K562 (cell line): ENCODE measurements around the gene WDR45B. TPM values are rescaled to one million over a fixed set of nuclear protein-coding genes. Genes with fewer than 3 reads are reported as not detected.

Experiments
- CREB1 ChIP-seq, 2 experiments: sonication (generic) in 1 of 2; formaldehyde crosslinking in 1 of 2; IDR thresholded peaks; 2 replicates each; pipeline versions ENCODE4 v1.6.1 to v1.8.0; 2012 to 2022; ENCODE audit warnings: inconsistent platforms in 1 of 2, mild to moderate bottlenecking in 1 of 2, missing genetic modification reagents in 1 of 2, moderate library complexity in 1 of 2
- CREM ChIP-seq: IDR thresholded peaks from 2 replicates; pipeline ENCODE4 v1.6.1; 2014; ENCODE audit warnings: antibody characterized with exemption, low read depth
- OTX1 ChIP-seq: fragments of 450-650 bp; formaldehyde crosslinking; IDR thresholded peaks from 2 replicates; pipeline ENCODE4 v1.4.0; 2022; ENCODE audit warnings: mild to moderate bottlenecking
- ZNF639 ChIP-seq, 2 experiments: fragments of 200-800 bp in 1 of 2; sonication (Bioruptor generic) in 1 of 2; sonication (generic) in 1 of 2; formaldehyde crosslinking in 1 of 2; IDR thresholded peaks in 1 of 2; conservative IDR thresholded peaks in 1 of 2; 2 replicates each; pipeline versions ENCODE4 v1.5.0 to v1.6.1; 2016 to 2020; ENCODE audit warnings: missing compliant biosample characterization in 1 of 2, missing genetic modification characterization in 1 of 2, missing genetic modification reagents in 1 of 2
- polyA plus RNA-seq, 8 experiments: library from polyadenylated mRNA; depleted of rRNA in 4 of 8; stranded (reverse) in 5 of 8; unstranded in 3 of 8; fragments of >200 nt; fragmentation: Nextera tagmentation in 2 of 8; fragmentation: Illumina TruSeq in 1 of 8; extraction: Ambion mirVana in 2 of 8; extraction: Trizol in 1 of 8; gene quantifications; 2 replicates each; pipeline versions ENCODE4 v1.2.1 to v1.2.3, GENCODE V29; 2011 to 2014; ENCODE audit warnings: inconsistent platforms in 1 of 8, missing spikeins in 1 of 8
- total RNA-seq, 7 experiments: library from RNA; depleted of rRNA in 6 of 7; stranded (reverse); fragments of >200 nt in 6 of 7; fragmentation: Illumina TruSeq in 2 of 7; extraction: Trizol in 2 of 7; gene quantifications; 2 replicates each; pipeline versions ENCODE4 v1.2.1 to v1.2.3, GENCODE V29; 2011 to 2021; ENCODE audit warnings: low replicate concordance in 1 of 7
- TF ChIP-seq, protein P1 (sequence below): fragments of 450-650 bp; IDR thresholded peaks from 2 replicates; pipeline ENCODE4 v1.6.1; 2016; ENCODE audit warnings: low read depth
- TF ChIP-seq, protein P2 (sequence below), 2 experiments: fragments of 450-650 bp in 1 of 2; sonication (generic) in 1 of 2; formaldehyde crosslinking; conservative IDR thresholded peaks; 2 replicates each; pipeline versions ENCODE4 v1.4.0 to v1.8.1; 2020 to 2022; ENCODE audit warnings: mild to moderate bottlenecking in 1 of 2, missing genetic modification reagents in 1 of 2
- TF ChIP-seq, protein P3 (sequence below), 2 experiments: IDR thresholded peaks in 1 of 2; conservative IDR thresholded peaks in 1 of 2; 2 replicates each; pipeline ENCODE4 v1.6.1; 2016; ENCODE audit warnings: low read depth in 2 of 2, mild to moderate bottlenecking in 1 of 2, missing compliant biosample characterization in 1 of 2, missing genetic modification characterization in 1 of 2, moderate library complexity in 1 of 2

Gene WDR45B
- total and polyA plus RNA-seq, 9 of the 15 experiments (the other 6 are each of a cell fraction or from before 2014, with no cell fraction given) = 0.72 to 74.4 (median 35.9) TPM

GRCh38 chr17:82655523-82655922 is 7.3 kb upstream of the WDR45B start (continued):
- TF ChIP-seq, protein P1, sequence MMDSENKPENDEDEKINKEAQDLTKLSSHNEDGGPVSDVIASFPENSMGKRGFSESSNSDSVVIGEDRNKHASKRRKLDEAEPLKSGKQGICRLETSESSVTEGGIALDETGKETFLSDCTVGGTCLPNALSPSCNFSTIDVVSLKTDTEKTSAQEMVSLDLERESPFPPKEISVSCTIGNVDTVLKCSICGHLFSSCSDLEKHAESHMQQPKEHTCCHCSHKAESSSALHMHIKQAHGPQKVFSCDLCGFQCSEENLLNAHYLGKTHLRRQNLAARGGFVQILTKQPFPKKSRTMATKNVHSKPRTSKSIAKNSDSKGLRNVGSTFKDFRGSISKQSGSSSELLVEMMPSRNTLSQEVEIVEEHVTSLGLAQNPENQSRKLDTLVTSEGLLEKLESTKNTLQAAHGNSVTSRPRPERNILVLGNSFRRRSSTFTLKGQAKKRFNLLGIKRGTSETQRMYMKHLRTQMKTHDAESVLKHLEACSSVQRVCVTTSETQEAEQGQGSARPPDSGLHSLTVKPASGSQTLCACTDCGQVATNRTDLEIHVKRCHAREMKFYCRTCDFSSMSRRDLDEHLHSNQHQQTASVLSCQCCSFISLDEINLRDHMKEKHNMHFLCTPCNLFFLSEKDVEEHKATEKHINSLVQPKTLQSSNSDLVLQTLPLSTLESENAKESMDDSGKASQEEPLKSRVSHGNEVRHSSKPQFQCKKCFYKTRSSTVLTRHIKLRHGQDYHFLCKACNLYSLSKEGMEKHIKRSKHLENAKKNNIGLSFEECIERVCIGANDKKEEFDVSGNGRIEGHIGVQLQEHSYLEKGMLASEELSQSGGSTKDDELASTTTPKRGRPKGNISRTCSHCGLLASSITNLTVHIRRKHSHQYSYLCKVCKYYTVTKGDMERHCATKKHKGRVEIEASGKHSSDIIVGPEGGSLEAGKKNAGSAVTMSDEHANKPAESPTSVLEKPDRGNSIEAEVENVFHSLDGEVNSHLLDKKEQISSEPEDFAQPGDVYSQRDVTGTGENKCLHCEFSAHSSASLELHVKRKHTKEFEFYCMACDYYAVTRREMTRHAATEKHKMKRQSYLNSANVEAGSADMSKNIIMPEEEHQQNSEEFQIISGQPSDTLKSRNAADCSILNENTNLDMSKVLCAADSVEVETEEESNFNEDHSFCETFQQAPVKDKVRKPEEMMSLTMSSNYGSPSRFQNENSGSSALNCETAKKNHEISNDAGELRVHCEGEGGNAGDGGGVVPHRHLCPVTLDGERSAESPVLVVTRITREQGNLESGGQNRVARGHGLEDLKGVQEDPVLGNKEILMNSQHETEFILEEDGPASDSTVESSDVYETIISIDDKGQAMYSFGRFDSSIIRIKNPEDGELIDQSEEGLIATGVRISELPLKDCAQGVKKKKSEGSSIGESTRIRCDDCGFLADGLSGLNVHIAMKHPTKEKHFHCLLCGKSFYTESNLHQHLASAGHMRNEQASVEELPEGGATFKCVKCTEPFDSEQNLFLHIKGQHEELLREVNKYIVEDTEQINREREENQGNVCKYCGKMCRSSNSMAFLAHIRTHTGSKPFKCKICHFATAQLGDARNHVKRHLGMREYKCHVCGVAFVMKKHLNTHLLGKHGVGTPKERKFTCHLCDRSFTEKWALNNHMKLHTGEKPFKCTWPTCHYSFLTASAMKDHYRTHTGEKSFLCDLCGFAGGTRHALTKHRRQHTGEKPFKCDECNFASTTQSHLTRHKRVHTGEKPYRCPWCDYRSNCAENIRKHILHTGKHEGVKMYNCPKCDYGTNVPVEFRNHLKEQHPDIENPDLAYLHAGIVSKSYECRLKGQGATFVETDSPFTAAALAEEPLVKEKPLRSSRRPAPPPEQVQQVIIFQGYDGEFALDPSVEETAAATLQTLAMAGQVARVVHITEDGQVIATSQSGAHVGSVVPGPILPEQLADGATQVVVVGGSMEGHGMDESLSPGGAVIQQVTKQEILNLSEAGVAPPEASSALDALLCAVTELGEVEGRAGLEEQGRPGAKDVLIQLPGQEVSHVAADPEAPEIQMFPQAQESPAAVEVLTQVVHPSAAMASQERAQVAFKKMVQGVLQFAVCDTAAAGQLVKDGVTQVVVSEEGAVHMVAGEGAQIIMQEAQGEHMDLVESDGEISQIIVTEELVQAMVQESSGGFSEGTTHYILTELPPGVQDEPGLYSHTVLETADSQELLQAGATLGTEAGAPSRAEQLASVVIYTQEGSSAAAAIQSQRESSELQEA = no peak
- TF ChIP-seq CREM (no peak), ZNF639 (CRISPR knock-in tag; conservative IDR thresholded peaks at IDR 0.05 in 1 of 2, IDR thresholded peaks at IDR 0.05 in 1 of 2) (no peak), CREB1 (IDR thresholded peaks at IDR 0.05) (no peak), CREB1 (CRISPR knock-in tag; IDR thresholded peaks at IDR 0.05) (no peak), OTX1 (CRISPR knock-in tag) (no peak)
- TF ChIP-seq, protein P2, sequence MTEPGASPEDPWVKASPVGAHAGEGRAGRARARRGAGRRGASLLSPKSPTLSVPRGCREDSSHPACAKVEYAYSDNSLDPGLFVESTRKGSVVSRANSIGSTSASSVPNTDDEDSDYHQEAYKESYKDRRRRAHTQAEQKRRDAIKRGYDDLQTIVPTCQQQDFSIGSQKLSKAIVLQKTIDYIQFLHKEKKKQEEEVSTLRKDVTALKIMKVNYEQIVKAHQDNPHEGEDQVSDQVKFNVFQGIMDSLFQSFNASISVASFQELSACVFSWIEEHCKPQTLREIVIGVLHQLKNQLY (CRISPR knock-in tag; conservative IDR thresholded peaks at IDR 0.05) = no peak
- TF ChIP-seq, protein P3, sequence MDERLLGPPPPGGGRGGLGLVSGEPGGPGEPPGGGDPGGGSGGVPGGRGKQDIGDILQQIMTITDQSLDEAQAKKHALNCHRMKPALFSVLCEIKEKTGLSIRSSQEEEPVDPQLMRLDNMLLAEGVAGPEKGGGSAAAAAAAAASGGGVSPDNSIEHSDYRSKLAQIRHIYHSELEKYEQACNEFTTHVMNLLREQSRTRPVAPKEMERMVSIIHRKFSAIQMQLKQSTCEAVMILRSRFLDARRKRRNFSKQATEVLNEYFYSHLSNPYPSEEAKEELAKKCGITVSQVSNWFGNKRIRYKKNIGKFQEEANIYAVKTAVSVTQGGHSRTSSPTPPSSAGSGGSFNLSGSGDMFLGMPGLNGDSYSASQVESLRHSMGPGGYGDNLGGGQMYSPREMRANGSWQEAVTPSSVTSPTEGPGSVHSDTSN (CRISPR knock-in tag; IDR thresholded peaks at IDR 0.05; ENCODE audit: low read depth) = no peak
- TF ChIP-seq, protein P3 (tag; conservative IDR thresholded peaks at IDR 0.05; ENCODE audit: low read depth) = no peak
